Endothelial cell of umbilical vein (primary cell): ENCODE data around the gene USF3. TPM values are rescaled to one million over a fixed set of nuclear protein-coding genes. Genes with fewer than 3 reads are reported as not detected.

Experiments
- BruUV-seq: library from RNA; stranded (reverse); fragments of 400-500 nt; replicated peaks from 2 replicates; lab custom pipeline; 2021; lab: Mats Ljungman, UMichigan
- CTCF ChIA-PET: fragments of 300-600, 350-600 bp; sonication (Branson Sonifier 250); formaldehyde crosslinking; loops from one replicate; lab custom pipeline; 2021; ENCODE audit warnings: antibody characterized with exemption, inconsistent platforms; lab: Charles Lee
- POLR2A ChIA-PET: fragments of 300-600, 350-600 bp; sonication (Branson Sonifier 250); formaldehyde crosslinking; loops from one replicate; lab custom pipeline; 2021; ENCODE audit warnings: antibody characterized with exemption, inconsistent platforms; lab: Charles Lee
- DNase-seq: peaks from one replicate; pipeline ENCODE4 v3.0.0-alpha.2; 2011; ENCODE audit warnings: low read depth, low spot score
- FAIRE-seq: peaks from 2 replicates; lab custom pipeline; 2011; peaks lifted over from hg19 to GRCh38; lab: Jason Lieb, UNC
- H2AFZ ChIP-seq: 2 replicates; pipeline ENCODE4 v1.6.0; 2012; ENCODE audit warnings: low read depth, low read length, control low read depth, inconsistent platforms
- H3K27ac ChIP-seq: 2 replicates; pipeline ENCODE4 v1.5.1; 2011; ENCODE audit warnings: low read depth, mild to moderate bottlenecking, control low read depth, low read length, moderate library complexity; ENCODE audit not compliant: insufficient read depth
- H3K27me3 ChIP-seq, 2 experiments: 2 replicates each; pipeline versions ENCODE4 v1.6.0 to v1.6.1; 2011; ENCODE audit warnings: low read length in 2 of 2, mixed read lengths in 1 of 2; ENCODE audit not compliant: control insufficient read depth in 2 of 2, insufficient read depth in 2 of 2
- H3K36me3 ChIP-seq, 2 experiments: 2 replicates in 1 of 2; 3 replicates in 1 of 2; pipeline ENCODE4 v1.5.1; 2011; ENCODE audit warnings: low read length in 2 of 2, mild to moderate bottlenecking in 1 of 2, moderate library complexity in 1 of 2; ENCODE audit not compliant: control insufficient read depth in 2 of 2, insufficient read depth in 2 of 2; ENCODE audit errors: extremely low read depth in 1 of 2
- H3K4me1 ChIP-seq: 3 replicates; pipeline ENCODE4 v1.5.1; 2011; ENCODE audit warnings: mild to moderate bottlenecking, low read length; ENCODE audit not compliant: control insufficient read depth, insufficient read depth; ENCODE audit errors: extremely low read depth
- H3K4me2 ChIP-seq: 2 replicates; pipeline ENCODE4 v1.6.1; 2011; ENCODE audit warnings: low read length, control low read depth, mixed read lengths; ENCODE audit not compliant: insufficient read depth
- H3K4me3 ChIP-seq, 3 experiments: fragments of 200-600 bp in 1 of 3; sonication (generic), shearing (Covaris generic) in 1 of 3; replicated peaks in 1 of 3; 2 replicates each; pipeline ENCODE4 v1.5.1; 2011 to 2016; ENCODE audit warnings: control low read depth in 3 of 3, low read length in 3 of 3, mild to moderate bottlenecking in 2 of 3, inconsistent platforms in 1 of 3, low read depth in 1 of 3, moderate library complexity in 1 of 3; ENCODE audit not compliant: insufficient read depth in 1 of 3
- H3K79me2 ChIP-seq: 2 replicates; pipeline ENCODE4 v1.6.0; 2012; ENCODE audit warnings: low read length, inconsistent platforms; ENCODE audit not compliant: control insufficient read depth, insufficient read depth
- H3K9ac ChIP-seq: replicated peaks from 2 replicates; pipeline ENCODE3; 2011; ENCODE audit warnings: low read length, control low read depth; ENCODE audit not compliant: insufficient read depth; ENCODE audit errors: extremely low read depth
- H3K9me1 ChIP-seq: replicated peaks from 3 replicates; pipeline ENCODE4 v1.6.0; 2011; ENCODE audit warnings: mild to moderate bottlenecking, low read length; ENCODE audit not compliant: control insufficient read depth, insufficient read depth; ENCODE audit errors: extremely low read depth
- H3K9me3 ChIP-seq: replicated peaks from 2 replicates; pipeline ENCODE4 v1.5.1; 2012; ENCODE audit warnings: low read length, inconsistent platforms; ENCODE audit not compliant: control insufficient read depth, insufficient read depth
- H4K20me1 ChIP-seq: replicated peaks from 2 replicates; pipeline ENCODE3; 2011; ENCODE audit warnings: mild to moderate bottlenecking, low read length; ENCODE audit not compliant: control insufficient read depth, insufficient read depth; ENCODE audit errors: extremely low read depth
- CTCF ChIP-seq, 2 donors: IDR thresholded peaks; 1 replicate in 1 of 2; 2 replicates in 1 of 2; pipeline ENCODE4 v1.5.1; 2011; ENCODE audit warnings: low read length in 2 of 2, mild to moderate bottlenecking in 2 of 2, moderate library complexity in 2 of 2, control low read depth in 1 of 2, inconsistent platforms in 1 of 2, low read depth in 1 of 2; ENCODE audit not compliant: insufficient read depth in 1 of 2; ENCODE audit errors: extremely low read depth in 1 of 2
- EZH2 ChIP-seq: IDR thresholded peaks from 2 replicates; pipeline ENCODE4 v1.6.1; 2012; ENCODE audit warnings: borderline replicate concordance, low read depth, mild to moderate bottlenecking, moderate library complexity, low read length, inconsistent platforms; ENCODE audit not compliant: severe bottlenecking
- FOS ChIP-seq: IDR thresholded peaks from 2 replicates; pipeline ENCODE4 v1.6.1; 2011; ENCODE audit warnings: mild to moderate bottlenecking, low read length, moderate library complexity, borderline replicate concordance; ENCODE audit not compliant: insufficient read depth
- GATA2 ChIP-seq: IDR thresholded peaks from 2 replicates; pipeline ENCODE4 v1.7.0; 2011; ENCODE audit warnings: low read depth, mild to moderate bottlenecking, moderate library complexity, mixed read lengths, low read length; ENCODE audit not compliant: insufficient read length, insufficient read depth
- JUN ChIP-seq: IDR thresholded peaks from 2 replicates; pipeline ENCODE4 v1.6.1; 2011; ENCODE audit warnings: borderline replicate concordance, low read depth; ENCODE audit not compliant: insufficient read length, insufficient read depth
- MAX ChIP-seq: IDR thresholded peaks from 2 replicates; pipeline ENCODE4 v1.6.1; 2011; ENCODE audit not compliant: insufficient read depth, insufficient read length
- MYC ChIP-seq: IDR thresholded peaks from one replicate; pipeline ENCODE4 v1.6.1; 2011; ENCODE audit warnings: mild to moderate bottlenecking, low read depth, low read length
- POLR2A ChIP-seq: IDR thresholded peaks from 2 replicates; pipeline ENCODE4 v1.6.1; 2012; ENCODE audit warnings: low read depth, mild to moderate bottlenecking, control low read depth, low read length
- POLR2AphosphoS5 ChIP-seq: IDR thresholded peaks from 2 replicates; pipeline ENCODE4 v1.6.1; 2012; ENCODE audit warnings: low read depth, mild to moderate bottlenecking, control low read depth, low read length, moderate library complexity; ENCODE audit not compliant: insufficient read depth
- dilution Hi-C: fragments of 300-500 bp; cut with MboI; formaldehyde crosslinking; loops from one replicate; pipeline ENCODE4 v1.15.0; 2019; ENCODE audit warnings: low sequenced_read_pairs; ENCODE audit not compliant: extremely low pct_ligation_motif_present
- intact Hi-C: fragments of 100-400 bp; cut with micrococcal nuclease; formaldehyde crosslinking; loops from one replicate; pipeline ENCODE4 v1.10.0; 2022
- polyA plus RNA-seq, 4 experiments: library from polyadenylated mRNA; depleted of rRNA in 3 of 4; stranded (reverse) in 3 of 4; unstranded in 1 of 4; fragments of >200 nt; gene quantifications; 2 replicates each; pipeline versions ENCODE4 v1.2.1 to v1.2.3, GENCODE V29; 2011 to 2012; ENCODE audit warnings: missing spikeins in 1 of 4
- total RNA-seq: library from RNA; stranded (reverse); gene quantifications from 2 replicates; pipeline ENCODE4 v1.2.3, GENCODE V29; 2021

The USF3 gene
- total and polyA plus RNA-seq, 2 donors (not counting 3 experiments of a cell fraction or from before 2014, with no cell fraction given) = 7.0 to 10.5 TPM

GRCh38 chr3:113638910-113639309, 57.5 kb downstream of the USF3 start:
- POLR2A ChIA-PET = no interaction called here
- no peaks in the 10 kb centered on the region for H3K9me3 ChIP-seq
- intact Hi-C loops (no loop called here), dilution Hi-C loops (no loop called here)
- H3K9me1 ChIP-seq = no peaks in the 10 kb centered on the region
- no peak overlapping the region for H3K9ac ChIP-seq
- DNase-seq = no peak
- no peak overlapping the region for H3K4me3 ChIP-seq
- no peak for TF ChIP-seq JUN
- no peak for TF ChIP-seq POLR2AphosphoS5
- TF ChIP-seq CTCF (IDR thresholded peaks at IDR 0.05; ENCODE audit: extremely low read depth in 1 of 2, insufficient read depth in 1 of 2, low read depth in 1 of 2, low read length in 2 of 2) = no peak
- TF ChIP-seq MYC = no peak
- no peak for TF ChIP-seq MAX
- no peak for TF ChIP-seq EZH2
- no peak for TF ChIP-seq FOS
- TF ChIP-seq GATA2 = no peak
- no peak for TF ChIP-seq POLR2A
- CTCF ChIA-PET = interaction anchor here (1.3 kb wide), 1 partner anchor 12 kb away, joined by 3 read pairs; no protein-coding TSS in a partner anchor
- H3K79me2 ChIP-seq = no peaks in the 10 kb centered on the region
- H2AFZ ChIP-seq = no peak overlapping the region
- no peaks in the 10 kb centered on the region for H3K36me3 ChIP-seq
- H3K4me2 ChIP-seq = no peak overlapping the region
- FAIRE-seq = no peak
- BruUV-seq = no TSS peak
- no peak overlapping the region for H3K27ac ChIP-seq
- no peaks in the 10 kb centered on the region for H3K4me1 ChIP-seq
- H3K27me3 ChIP-seq = peaks cover 0 to 2% of the 10 kb centered on the region in 2 experiments
- no peaks in the 10 kb centered on the region for H4K20me1 ChIP-seq
